ENCODE results near the gene NGFR. TPM values are rescaled to one million over a fixed set of nuclear protein-coding genes. Genes with fewer than 3 reads are reported as not detected.

NGFR gene
- total RNA-seq, 1 donor from 2014 or later: not detected

- no peak for DNase-seq (ENCODE audit: extremely low read depth, low read depth, low spot score)
These were observed 61.3 kb downstream of the NGFR start for GRCh38 chr17:49556223-49556943.

GRCh38 chr17:49557312-49558024 lies 62.4 kb downstream of the NGFR start:
- DNase-seq (ENCODE audit: extremely low read depth, low read depth, low spot score): no peak

Other genes starting within 250 kb of the NGFR start
- gene ZNF652, start 133.0 kb upstream of the NGFR start, total RNA-seq: 13.0 and 23.0 TPM in 2 replicates
- gene PHB1, start 80.4 kb upstream of the NGFR start, total RNA-seq: 99.8 and 140 TPM in 2 replicates
- 0.63 and 3.9 TPM in 2 replicates for gene NXPH3, start 80.6 kb downstream of the NGFR start, total RNA-seq
- 33.0 and 48.1 TPM in 2 replicates for gene SPOP, start 182.8 kb downstream of the NGFR start, total RNA-seq
- gene SLC35B1, start 212.7 kb downstream of the NGFR start, total RNA-seq: 54.4 and 60.1 TPM in 2 replicates

All from glomerular endothelial cell (primary cell).